ENCODE data around the gene TPST2. TPM values are rescaled to one million over a fixed set of nuclear protein-coding genes. Genes with fewer than 3 reads are reported as not detected.

Gene TPST2
- total RNA-seq, 1 donor, result 25.0 TPM

DNA sequence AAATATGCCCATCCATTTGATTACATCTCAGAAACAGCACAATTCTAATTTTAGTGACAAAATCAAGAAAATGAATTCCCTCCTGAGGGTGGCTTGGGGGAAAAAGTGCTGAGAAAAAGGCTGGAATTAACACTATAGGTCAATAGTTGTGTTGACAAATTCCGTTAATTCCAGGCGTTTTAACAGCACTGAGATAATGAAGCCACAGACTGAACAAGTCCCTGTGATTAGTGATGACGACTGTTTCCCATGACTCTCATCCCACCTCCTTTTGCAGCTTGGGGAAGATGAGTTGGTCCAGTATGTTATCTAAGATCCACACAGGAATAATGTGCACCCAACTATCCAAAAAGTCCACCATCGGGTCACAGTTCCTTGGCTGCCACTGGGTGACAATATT, 93.5 kb downstream of the TPST2 start:
- DNase-seq (ENCODE audit: low read depth), result no peak
- TF ChIP-seq, protein P1, sequence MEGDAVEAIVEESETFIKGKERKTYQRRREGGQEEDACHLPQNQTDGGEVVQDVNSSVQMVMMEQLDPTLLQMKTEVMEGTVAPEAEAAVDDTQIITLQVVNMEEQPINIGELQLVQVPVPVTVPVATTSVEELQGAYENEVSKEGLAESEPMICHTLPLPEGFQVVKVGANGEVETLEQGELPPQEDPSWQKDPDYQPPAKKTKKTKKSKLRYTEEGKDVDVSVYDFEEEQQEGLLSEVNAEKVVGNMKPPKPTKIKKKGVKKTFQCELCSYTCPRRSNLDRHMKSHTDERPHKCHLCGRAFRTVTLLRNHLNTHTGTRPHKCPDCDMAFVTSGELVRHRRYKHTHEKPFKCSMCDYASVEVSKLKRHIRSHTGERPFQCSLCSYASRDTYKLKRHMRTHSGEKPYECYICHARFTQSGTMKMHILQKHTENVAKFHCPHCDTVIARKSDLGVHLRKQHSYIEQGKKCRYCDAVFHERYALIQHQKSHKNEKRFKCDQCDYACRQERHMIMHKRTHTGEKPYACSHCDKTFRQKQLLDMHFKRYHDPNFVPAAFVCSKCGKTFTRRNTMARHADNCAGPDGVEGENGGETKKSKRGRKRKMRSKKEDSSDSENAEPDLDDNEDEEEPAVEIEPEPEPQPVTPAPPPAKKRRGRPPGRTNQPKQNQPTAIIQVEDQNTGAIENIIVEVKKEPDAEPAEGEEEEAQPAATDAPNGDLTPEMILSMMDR (IDR thresholded peaks at IDR 0.05; ENCODE audit: insufficient read depth, low read depth, low read length), result no peak

DNA sequence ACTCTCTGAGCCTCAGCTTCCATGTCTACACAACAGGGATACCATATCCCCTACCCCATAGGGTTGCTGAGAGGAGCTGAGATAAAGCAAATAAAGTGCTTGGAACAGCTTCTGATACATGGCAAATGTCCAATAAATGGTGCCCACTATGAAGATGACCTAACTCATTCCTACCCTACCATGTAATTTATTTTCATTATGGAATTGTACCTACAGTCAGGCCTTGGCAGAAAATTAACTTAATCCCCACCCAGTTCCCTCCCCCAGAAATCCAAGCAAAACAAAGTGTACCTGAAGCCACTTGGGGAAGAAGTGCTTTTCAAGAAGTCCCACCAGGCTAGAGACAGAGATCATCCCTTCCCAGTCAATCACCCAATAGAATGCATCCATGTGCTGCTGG, 95.4 kb downstream of the TPST2 start:
- no peak overlapping the region for H3K4me3 ChIP-seq (ENCODE audit: low read depth, low read length)
- TF ChIP-seq, protein P1 (IDR thresholded peaks at IDR 0.05; ENCODE audit: insufficient read depth, low read depth, low read length), result no peak
- DNase-seq (ENCODE audit: low read depth), result no peak

More for the DNA sequence above, 93.5 kb downstream of the TPST2 start:
- H3K4me3 ChIP-seq (ENCODE audit: low read depth, low read length), result no peak overlapping the region

DNA sequence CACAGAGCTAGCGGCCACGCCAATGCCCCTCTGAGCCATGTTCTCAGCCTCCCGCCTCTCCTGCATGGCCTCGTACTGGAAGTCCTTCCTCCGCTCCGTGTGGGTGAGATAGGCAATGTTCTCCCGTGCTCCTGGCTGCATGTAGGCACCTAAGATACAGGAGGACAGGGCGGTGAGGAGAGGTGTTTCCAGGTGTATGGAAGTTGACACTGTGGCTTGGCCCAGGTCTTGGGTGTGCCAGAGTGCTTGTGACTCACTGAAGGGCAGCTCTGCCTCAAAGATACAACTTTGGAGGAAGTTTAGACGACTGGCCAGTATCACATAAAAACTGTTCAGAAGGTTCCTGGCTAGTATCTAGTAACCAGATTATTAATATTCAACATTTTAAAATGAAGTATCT, 97.7 kb downstream of the TPST2 start:
- TF ChIP-seq, protein P1 (IDR thresholded peaks at IDR 0.05; ENCODE audit: insufficient read depth, low read depth, low read length), result no peak
- H3K4me3 ChIP-seq (ENCODE audit: low read depth, low read length), result no peak overlapping the region
- no peak for DNase-seq (ENCODE audit: low read depth)

DNA sequence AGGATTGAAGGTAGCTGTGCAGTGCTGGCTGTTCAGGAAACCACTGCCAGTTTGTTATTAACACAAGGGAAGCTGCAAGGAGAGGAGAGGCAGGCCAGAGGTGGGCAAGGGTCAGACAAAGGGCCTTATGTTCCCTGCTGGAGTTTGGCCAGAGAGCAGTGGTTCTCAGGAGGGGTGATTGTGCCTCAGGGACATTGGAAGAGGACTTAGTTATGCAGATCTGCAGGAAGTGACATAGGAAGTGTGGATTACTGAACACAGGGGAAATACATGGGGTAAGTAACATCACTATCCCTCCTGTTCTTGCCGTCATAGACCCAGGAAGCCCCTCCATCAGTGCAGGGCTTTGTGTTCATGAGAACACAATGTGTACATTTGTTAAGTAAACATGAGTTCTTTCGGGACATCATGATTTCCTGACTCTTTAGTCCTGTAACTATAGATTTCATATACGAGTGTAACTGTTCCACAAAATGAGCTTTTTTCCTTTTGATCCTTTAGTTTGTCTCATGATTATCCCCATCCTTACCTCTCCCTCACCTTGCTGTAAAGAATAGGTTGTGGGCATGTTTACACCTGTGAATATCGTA, 100.4 kb downstream of the TPST2 start:
- DNase-seq (ENCODE audit: low read depth), result no peak
- TF ChIP-seq, protein P1 (IDR thresholded peaks at IDR 0.05; ENCODE audit: insufficient read depth, low read depth, low read length), result no peak
- no peak overlapping the region for H3K4me3 ChIP-seq (ENCODE audit: low read depth, low read length)

DNA sequence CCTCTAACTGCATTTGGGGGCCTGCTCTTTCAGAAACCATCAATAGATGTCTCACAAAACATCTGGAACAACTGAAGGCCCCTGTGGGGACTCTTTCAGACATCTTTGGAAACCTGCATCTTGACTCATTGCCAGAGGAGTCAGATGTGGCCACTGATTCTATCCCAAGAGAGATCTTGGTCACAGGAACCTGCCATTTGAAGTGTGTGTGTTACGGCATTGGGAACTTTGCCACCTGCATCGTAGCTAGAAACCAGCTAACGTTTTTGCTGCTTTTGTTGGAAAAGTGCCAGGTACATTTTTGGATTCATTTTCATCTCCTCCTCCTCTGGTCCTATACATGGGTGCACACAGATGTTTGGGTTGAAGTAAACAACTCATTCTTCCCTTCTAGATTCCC, 101.9 kb downstream of the TPST2 start:
- TF ChIP-seq, protein P1 (IDR thresholded peaks at IDR 0.05; ENCODE audit: insufficient read depth, low read depth, low read length), result no peak
- H3K4me3 ChIP-seq (ENCODE audit: low read depth, low read length), result no peak overlapping the region
- no peak for DNase-seq (ENCODE audit: low read depth)

DNA sequence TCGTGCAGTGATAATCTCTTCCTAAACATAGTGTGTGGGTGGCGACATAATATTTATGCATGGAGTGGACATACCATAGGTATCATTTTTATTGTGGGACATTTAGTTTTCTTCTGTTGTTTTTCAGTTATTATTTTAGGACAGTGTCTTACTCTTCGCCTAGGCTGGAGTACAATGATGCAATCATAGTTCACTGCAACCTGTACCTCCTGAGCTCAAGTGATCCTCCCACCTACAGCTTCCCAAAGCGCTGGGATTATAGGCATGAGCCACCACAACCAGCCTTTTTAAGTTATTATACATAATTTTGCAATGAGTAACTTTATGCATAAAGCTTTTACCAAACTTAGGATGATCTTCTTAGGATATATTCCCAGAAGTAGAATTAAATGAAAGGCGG, 103.5 kb downstream of the TPST2 start:
- no peak for DNase-seq (ENCODE audit: low read depth)
- H3K4me3 ChIP-seq (ENCODE audit: low read depth, low read length), result no peak overlapping the region
- TF ChIP-seq, protein P1 (IDR thresholded peaks at IDR 0.05; ENCODE audit: insufficient read depth, low read depth, low read length), result no peak

DNA sequence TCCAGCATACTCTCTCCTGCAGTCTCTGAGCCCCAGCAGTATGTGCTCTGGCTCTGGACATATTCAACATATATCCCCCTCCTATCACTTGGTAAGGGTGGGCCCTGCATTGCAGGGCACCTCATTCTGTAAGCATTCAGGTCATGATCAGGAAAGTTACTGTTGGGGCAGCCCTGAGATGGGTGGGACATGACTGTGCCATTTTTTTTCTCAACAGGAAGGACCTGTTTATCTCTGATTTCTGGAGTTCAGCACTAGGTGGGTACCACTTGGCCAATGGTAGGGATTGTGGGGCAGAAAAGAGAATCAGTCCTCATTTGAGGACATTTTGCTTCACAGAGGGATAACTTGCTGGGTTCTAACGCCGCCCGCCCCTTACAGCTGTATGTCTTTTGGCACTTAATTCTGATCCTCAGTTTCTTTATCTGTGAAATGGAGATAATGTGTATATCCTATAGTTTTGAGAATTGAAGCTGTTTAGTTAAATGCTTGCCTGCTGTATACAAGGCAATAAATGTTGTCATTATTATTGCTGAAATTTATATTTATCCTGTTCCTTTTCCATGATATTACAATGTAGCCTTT, 104.0 kb downstream of the TPST2 start:
- DNase-seq (ENCODE audit: low read depth), result no peak
- TF ChIP-seq, protein P1 (IDR thresholded peaks at IDR 0.05; ENCODE audit: insufficient read depth, low read depth, low read length), result no peak
- no peak overlapping the region for H3K4me3 ChIP-seq (ENCODE audit: low read depth, low read length)
